Colon (tissue), 2 donors: ENCODE measurements around the gene CIB2.

Source experiments
- FAIRE-seq: peaks from 2 replicates; lab custom pipeline; 2012; peaks lifted over from hg19 to GRCh38; lab: Jason Lieb, UNC
- donor health status: control.
- donor health status: control.

CIB2 gene

DNA sequence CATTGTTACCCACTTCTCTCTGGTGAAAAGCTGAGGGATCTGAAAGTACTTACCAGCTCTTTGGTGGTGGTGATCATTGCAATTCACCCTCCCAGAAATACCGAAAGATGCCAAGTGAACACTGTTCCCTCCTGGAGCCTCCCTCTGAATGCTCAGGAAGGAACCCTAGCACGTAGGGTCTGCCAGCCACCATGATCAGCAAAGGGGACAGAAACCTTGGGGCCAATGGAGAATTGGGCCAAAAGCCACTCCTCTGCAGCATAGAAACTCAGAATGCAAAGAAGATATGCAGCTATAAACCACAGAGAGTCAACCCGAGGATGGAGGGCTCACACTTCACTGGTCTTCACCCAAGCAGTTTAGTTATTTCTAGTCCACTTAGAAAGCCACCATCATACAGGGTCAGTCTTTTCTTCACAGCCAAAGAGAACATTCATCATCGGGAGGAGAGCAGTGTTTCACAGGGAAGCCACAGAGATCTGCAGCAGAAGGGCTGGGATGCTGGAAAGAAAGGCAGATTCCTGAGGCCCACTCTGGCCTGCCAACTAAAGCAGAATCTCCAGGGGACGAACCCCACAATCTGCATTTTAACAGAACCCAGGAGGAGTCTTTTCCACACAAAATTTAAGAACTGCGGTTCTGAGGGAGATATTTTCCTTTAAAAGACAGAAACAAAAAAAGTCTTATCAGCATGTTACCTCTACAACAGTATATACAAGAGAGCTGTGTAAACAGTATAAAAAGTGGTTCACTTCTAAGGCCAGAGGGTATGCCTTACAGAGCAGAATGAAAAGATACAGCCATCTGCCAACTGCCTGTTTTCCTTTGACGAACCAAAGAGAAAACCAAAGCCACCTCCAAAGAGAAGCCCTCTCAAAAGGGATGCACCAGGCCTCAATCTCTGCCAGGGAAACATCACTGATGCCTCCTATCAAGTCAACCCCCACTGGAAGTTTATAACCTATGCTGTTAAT, 65.0 kb downstream of the CIB2 start:
- no peak for FAIRE-seq

DNA sequence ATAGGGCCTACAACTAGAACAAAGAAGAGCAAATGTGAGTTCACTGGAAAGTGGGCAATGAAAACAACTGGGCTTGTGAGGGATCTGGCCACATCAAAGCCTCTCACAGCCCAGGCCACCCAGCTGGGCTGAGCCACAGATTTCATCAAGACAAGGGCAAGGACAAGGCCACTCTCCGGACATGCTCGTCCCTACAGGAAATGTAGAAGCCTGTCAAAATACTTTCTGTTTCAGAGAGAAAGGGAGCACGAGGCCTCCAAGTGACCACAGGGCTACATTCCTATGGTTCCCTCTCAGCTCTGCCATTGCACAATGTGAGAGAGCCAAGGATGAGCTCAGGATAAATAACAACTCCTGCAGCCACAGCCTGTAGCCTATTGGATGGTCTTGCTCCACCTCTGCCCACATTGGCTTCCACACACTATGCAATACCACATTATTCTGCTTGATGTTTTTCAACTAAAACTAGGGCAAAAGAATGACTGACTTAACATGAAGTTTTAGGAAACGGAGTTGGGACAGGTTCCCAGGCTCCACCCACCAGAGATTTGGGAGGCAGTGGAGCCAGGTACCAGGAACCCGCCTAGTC, 65.9 kb downstream of the CIB2 start:
- no peak for FAIRE-seq

DNA sequence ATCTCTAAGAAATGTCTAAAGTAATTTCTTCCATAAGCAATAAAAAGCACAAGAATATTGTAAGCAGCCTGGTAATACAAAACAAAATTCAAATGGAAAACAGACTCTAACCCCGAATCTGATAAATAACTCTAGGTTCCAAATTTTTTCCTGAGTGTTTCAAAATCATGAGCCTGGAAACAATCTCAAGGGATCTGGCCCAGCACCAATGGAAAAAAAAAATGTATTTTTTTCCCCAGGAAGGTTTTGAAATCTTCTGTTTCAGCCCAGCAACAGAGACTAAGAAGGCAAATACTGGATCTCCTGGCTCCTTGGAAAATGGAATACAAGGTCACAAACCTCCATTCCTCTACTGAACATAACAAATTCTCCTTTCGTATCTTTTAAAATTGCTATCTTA, 66.7 kb downstream of the CIB2 start:
- no peak for FAIRE-seq

DNA sequence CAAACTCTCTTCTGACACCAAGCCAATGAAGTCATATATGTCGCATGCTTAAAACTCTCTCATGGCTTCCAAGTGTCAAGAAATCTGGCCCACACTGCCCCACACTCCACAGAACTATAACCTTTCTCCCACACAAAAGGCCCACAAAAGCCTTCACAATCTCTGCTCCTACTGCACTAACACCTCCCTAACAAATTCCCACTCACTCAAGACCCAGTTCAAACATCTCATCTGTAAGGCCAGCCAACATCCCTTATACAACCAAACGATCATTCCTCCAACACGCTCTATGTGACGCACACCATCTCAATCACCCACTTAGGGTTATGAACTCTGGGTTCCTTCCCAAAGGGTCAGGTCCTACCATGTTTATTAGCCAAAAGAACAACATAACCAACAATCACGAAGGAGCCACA, 67.3 kb downstream of the CIB2 start:
- no peak for FAIRE-seq

DNA sequence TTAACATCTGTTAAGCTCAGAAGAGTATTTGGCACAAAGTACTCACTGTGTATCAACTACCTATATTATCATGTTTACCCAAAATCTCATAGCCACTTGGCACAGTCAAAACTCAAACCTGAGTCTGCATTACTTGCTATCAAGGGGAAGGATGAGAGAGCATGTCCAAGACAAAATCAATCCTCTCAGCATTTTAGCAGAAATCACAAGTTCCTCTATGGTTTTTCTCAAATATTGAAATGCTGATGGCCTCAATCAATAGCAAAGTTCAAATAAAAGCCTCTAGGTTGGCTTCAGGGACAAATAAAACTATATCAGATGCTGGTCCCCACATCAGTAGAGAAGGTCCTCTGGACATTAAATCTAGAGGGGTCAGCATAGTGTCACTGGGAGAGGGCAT, 68.0 kb downstream of the CIB2 start:
- no peak for FAIRE-seq

DNA sequence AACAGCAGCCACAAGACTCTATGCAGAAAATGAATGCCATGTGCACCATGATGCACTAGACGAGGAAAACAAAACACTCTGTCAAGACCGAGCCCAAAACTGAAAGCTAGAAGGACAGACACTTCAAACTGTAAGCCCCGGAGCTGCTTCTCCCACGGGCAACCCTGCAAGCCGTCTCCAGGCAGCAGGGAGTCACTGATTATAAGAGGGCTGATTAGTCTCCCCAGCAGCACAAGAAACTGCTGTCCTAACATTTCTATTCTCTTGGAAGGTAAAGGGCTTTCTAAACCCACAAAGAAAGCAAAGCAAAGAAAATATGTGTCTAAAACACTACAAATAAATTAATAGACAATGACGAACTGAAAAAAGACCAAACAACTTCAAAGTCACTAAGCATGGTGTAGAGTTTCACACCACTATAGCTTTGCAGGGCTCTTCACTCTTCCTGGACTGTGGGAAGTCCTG, 69.2 kb downstream of the CIB2 start:
- FAIRE-seq, result no peak

DNA sequence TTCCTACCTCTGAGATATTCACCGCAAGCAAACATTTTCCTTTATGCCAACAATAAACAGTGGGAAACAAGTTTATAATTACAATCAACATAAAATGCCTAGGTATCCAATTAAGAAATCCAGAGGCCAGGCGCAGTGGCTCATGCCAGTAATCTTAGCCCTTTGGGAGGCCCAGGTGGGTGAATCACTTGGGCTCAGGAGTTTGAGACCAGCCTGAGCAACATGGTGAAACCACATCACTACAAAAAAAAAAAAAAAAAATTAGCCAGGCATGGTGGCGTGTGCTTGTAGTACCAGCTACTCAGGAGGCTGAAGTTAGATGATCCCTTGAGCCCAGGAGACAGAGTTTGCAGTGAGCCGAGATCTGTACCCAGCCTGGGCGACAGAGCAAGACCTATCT, 71.0 kb downstream of the CIB2 start:
- no peak for FAIRE-seq

DNA sequence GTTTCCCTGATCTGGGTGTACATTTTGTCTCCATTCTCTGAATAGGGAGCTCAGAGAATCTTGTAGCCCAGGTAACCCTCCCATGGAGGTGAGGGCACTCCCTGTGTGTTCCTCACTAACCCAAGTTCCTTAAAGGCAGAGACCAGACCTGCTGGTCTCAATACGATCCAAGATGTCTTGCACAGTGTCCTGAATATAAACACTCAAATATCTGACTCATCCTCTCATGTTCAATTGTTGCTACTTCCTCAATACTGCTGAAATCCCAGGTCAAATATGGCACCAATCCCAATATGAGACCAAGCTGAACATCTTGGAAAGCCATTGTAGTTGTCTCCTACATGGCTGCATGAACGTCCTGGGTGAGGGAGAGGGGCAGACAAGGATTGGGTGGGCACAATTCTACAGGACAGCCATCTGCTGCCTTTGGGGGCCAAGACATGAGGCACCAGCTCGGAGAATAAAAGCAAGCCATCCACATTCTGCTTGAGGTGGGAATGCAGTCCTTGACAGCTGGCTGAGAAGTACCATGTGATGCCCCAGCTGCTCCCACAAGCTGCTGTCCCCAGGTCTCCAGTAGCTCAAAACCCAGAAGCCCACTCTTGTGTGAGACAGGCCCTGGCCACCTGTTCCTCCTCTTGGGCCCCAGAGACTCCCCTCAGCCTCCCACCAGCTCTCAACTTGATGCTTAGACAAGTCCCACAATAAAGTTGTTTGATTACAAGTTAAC, 72.0 kb downstream of the CIB2 start:
- no peak for FAIRE-seq

DNA sequence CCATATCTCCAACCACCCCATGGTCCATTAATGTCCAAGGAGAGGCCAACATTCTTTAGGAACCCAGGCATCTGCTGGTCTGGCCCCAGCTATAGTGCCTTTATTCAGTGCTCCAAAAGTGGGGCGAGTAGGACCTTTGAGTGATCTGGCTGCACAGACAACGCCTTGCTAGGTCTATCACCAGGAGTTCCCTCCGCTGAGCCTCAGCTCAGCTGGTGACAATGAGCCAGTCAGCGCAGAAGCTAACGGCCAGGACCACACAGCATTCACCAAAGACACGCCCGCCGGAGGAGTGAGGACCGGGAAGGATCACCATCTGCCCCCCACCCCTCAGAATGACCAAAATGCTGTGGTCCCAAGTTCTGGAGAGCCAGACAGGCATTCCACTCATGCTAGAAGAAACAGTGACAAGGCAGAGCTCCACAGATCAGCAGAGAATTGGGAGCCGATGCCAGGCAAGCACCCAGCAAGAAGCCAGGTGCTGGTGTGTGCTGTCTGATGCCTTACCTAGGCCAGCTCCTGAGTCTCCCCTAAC, 72.8 kb downstream of the CIB2 start:
- no peak for FAIRE-seq

DNA sequence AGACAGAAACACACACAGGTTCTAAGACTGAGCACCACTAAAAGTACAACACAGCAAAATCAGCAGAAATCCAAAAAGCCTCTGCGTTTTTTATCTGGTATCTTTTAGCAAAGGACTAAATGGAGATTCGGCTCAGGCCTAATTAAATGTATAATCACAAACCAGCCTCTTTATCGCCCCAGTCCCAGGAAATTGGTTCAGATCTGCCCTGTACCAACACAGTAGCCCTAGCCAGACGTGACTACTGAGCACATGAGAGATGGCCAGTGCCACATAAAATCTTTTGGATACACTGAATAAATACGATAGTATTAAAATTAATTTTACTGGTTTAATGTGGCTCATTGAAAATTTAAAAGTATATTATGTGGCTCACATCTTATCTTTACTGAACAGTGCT, 73.4 kb downstream of the CIB2 start:
- no peak for FAIRE-seq

DNA sequence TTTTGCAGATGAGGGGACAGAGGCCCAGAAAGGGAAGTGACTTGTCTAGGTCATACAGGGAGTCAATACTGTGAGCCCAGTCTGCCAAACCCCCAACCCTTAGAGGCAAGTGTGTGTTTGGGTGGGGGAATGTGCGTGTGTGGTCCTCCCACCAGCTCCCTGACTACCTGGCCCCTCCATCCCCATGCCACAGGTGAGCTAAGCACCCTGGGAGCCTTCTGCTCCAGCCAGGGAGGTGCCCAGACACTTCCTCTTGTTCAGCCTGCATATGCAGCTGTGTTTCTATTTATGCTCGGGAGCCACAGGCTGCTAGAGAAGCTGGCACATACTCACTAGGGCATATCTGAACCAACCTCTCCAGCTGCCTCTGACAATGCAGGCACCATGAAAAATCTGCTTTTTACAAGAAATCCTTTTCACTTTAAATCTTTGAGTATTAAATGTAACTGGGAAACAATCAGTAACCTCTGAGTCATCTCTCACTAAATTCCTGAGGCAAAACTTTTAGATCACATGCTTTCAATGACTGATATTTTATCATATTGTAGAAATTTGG, 74.5 kb downstream of the CIB2 start:
- FAIRE-seq, result no peak

DNA sequence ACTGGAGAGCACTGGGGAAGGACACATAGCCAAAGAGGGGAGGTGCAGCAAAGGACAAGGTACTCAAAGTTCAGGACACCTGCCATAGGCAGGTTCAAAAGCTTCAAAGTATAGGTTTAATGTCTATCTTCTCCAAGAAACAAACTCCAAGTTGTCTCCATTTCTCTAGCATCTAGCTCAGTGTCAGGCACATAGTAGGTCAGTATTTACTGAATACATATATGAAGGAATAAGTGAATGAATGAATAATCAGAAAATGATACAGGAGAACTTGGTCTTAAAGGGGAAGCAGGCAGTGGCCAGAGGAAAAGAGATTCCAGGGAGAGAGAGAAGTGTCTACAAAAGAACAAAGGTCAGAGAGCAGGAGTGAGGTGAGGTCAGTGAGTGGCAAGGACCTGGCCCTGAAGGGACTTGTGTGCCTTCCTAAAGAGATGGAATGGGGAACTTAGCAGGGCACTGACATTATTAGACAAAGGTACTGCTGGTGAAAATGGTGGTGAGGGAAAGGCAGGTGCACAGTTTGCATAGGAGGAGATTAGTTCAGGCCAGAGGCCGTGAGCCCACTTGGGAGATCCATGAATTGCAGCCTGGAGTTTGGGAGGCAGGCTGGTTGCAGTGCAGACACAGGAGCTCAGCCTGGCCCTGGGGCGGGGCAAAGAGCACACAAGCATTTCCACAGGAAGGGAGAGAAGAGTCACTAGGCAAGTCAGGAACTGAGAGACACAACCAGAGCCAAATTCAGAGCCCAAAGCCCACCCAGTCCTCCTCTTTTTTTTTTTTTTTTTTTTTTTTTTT, 75.1 kb downstream of the CIB2 start:
- FAIRE-seq, result no peak

DNA sequence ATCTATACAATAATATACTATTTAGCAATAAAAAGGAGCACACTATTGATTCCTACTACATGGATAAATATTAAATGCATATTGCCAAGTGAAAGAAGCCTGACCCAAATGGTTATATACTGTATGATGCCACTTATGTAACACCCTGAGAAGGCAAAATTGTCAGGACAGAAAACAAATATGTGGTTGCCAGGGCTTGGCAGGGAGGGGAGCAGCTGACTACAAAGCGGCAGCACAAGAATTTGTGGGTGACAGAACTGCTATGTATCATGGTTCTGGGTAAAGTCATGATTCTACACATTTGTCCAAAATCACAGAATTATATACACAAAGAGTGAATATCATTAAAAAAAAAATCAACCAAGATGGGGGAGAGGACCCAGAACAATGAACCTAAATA, 76.3 kb downstream of the CIB2 start:
- FAIRE-seq, result no peak
